ENCODE data around the gene LRCH4.

DNA sequence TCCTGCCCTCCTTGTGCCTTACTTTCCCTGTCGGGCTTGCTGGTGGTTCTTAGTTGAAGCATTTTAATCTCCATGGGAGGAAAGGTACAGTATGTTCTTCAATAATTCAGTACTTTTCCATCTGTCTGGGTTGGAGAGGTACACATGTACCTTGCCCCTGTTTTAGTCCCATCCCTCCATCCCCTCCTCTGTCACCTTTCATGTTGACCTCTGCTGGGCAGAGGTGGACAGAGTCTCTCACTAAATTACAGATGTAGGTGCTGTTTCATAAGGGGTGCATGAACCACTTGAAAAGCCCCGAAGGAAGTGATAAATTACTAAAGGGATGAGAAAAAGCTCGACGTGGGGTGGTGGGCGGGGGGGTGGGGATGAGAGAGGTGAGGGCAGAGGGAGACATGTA is 41.5 kb downstream of the LRCH4 start:
- TF ChIP-seq TAF1 (IDR thresholded peaks at IDR 0.05; ENCODE audit: low read depth) (no peak), YY1 (IDR thresholded peaks at IDR 0.05; ENCODE audit: low read depth) (no peak), EP300 (IDR thresholded peaks at IDR 0.05; ENCODE audit: borderline replicate concordance) (no peak), TCF12 (IDR thresholded peaks at IDR 0.05; ENCODE audit: low read depth) (no peak), CREB1 (IDR thresholded peaks at IDR 0.05; ENCODE audit: low read depth) (no peak), MAX (IDR thresholded peaks at IDR 0.05) (no peak), FOXM1 (IDR thresholded peaks at IDR 0.05; ENCODE audit: borderline replicate concordance, low read depth) (no peak)
- TF ChIP-seq, protein P1, sequence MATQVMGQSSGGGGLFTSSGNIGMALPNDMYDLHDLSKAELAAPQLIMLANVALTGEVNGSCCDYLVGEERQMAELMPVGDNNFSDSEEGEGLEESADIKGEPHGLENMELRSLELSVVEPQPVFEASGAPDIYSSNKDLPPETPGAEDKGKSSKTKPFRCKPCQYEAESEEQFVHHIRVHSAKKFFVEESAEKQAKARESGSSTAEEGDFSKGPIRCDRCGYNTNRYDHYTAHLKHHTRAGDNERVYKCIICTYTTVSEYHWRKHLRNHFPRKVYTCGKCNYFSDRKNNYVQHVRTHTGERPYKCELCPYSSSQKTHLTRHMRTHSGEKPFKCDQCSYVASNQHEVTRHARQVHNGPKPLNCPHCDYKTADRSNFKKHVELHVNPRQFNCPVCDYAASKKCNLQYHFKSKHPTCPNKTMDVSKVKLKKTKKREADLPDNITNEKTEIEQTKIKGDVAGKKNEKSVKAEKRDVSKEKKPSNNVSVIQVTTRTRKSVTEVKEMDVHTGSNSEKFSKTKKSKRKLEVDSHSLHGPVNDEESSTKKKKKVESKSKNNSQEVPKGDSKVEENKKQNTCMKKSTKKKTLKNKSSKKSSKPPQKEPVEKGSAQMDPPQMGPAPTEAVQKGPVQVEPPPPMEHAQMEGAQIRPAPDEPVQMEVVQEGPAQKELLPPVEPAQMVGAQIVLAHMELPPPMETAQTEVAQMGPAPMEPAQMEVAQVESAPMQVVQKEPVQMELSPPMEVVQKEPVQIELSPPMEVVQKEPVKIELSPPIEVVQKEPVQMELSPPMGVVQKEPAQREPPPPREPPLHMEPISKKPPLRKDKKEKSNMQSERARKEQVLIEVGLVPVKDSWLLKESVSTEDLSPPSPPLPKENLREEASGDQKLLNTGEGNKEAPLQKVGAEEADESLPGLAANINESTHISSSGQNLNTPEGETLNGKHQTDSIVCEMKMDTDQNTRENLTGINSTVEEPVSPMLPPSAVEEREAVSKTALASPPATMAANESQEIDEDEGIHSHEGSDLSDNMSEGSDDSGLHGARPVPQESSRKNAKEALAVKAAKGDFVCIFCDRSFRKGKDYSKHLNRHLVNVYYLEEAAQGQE (IDR thresholded peaks at IDR 0.05; ENCODE audit: low read depth) = no peak
